Trophoblast cell (in vitro differentiated cells and primary cell): ENCODE measurements around the gene ZNF185.

ENCODE experiments used
- DNase-seq, 2 donors: peaks; one replicate each; pipeline ENCODE4 v3.0.0-alpha.2; 2016
- H2AFZ ChIP-seq: 2 replicates; pipeline ENCODE4 v1.6.1; 2013; ENCODE audit warnings: low read length, moderate library complexity, mild to moderate bottlenecking; ENCODE audit not compliant: insufficient read depth, poor library complexity
- H2AK5ac ChIP-seq: 2 replicates; pipeline ENCODE4 v1.6.1; 2013; ENCODE audit warnings: mild to moderate bottlenecking, low read length
- H2BK120ac ChIP-seq: 2 replicates; pipeline ENCODE4 v1.6.1; 2013; ENCODE audit warnings: low read length, mild to moderate bottlenecking, moderate library complexity; ENCODE audit not compliant: insufficient read depth, poor library complexity
- H2BK12ac ChIP-seq: 2 replicates; pipeline ENCODE4 v1.6.1; 2013; ENCODE audit warnings: mild to moderate bottlenecking, low read length, moderate library complexity
- H2BK5ac ChIP-seq: 2 replicates; pipeline ENCODE4 v1.6.1; 2013; ENCODE audit warnings: low read length, low read depth, moderate library complexity, mild to moderate bottlenecking; ENCODE audit not compliant: poor library complexity
- H3K14ac ChIP-seq: 2 replicates; pipeline ENCODE4 v1.6.1; 2013; ENCODE audit warnings: mild to moderate bottlenecking, low read length
- H3K18ac ChIP-seq: 2 replicates; pipeline ENCODE4 v1.6.1; 2013; ENCODE audit warnings: mild to moderate bottlenecking, low read length
- H3K23ac ChIP-seq: 2 replicates; pipeline ENCODE4 v1.6.1; 2013; ENCODE audit warnings: low read length
- H3K27ac ChIP-seq: 2 replicates; pipeline ENCODE4 v1.5.1; 2013; ENCODE audit warnings: low read depth, mild to moderate bottlenecking, inconsistent platforms, low read length, moderate library complexity
- H3K27me3 ChIP-seq: 2 replicates; pipeline ENCODE4 v1.6.1; 2013; ENCODE audit warnings: inconsistent platforms, mild to moderate bottlenecking, low read length, moderate library complexity; ENCODE audit not compliant: insufficient read depth
- H3K36me3 ChIP-seq, 2 experiments: 1 replicate in 1 of 2; 2 replicates in 1 of 2; pipeline ENCODE4 v1.6.1; 2013; ENCODE audit warnings: low read length in 2 of 2, mild to moderate bottlenecking in 2 of 2, moderate library complexity in 1 of 2; ENCODE audit not compliant: insufficient read depth in 2 of 2, control insufficient read depth in 1 of 2
- H3K4ac ChIP-seq: 2 replicates; pipeline ENCODE4 v1.6.1; 2013; ENCODE audit warnings: low read depth, mild to moderate bottlenecking, low read length, moderate library complexity
- H3K4me1 ChIP-seq, 2 experiments: 1 replicate in 1 of 2; 2 replicates in 1 of 2; pipeline ENCODE4 v1.6.1; 2013; ENCODE audit warnings: low read length in 2 of 2, mild to moderate bottlenecking in 2 of 2, moderate library complexity in 1 of 2; ENCODE audit not compliant: insufficient read depth in 2 of 2, control insufficient read depth in 1 of 2
- H3K4me2 ChIP-seq: 2 replicates; pipeline ENCODE4 v1.6.1; 2013; ENCODE audit warnings: inconsistent platforms, mild to moderate bottlenecking, low read length, moderate library complexity
- H3K4me3 ChIP-seq: 2 replicates; pipeline ENCODE4 v1.5.1; 2013; ENCODE audit warnings: mild to moderate bottlenecking, low read depth, low read length, inconsistent platforms
- H3K79me1 ChIP-seq: one replicate; pipeline ENCODE4 v1.6.1; 2013; ENCODE audit warnings: low read length
- H3K79me2 ChIP-seq: 2 replicates; pipeline ENCODE4 v1.6.1; 2013; ENCODE audit warnings: low read length, mild to moderate bottlenecking; ENCODE audit not compliant: control insufficient read depth, insufficient read depth, poor library complexity
- H3K9ac ChIP-seq: 2 replicates; pipeline ENCODE4 v1.6.1; 2013; ENCODE audit warnings: mild to moderate bottlenecking, low read length
- H3K9me3 ChIP-seq: 2 replicates; pipeline ENCODE4 v1.6.1; 2013; ENCODE audit warnings: low read depth, mild to moderate bottlenecking, control low read depth, inconsistent platforms, low read length; ENCODE audit not compliant: insufficient read depth
- H4K12ac ChIP-seq: 2 replicates; pipeline ENCODE4 v1.6.1; 2013; ENCODE audit warnings: low read depth, mild to moderate bottlenecking, low read length, moderate library complexity
- H4K8ac ChIP-seq: 2 replicates; pipeline ENCODE4 v1.6.1; 2013; ENCODE audit warnings: low read depth, mild to moderate bottlenecking, low read length, moderate library complexity
- H4K91ac ChIP-seq: one replicate; pipeline ENCODE4 v1.6.1; 2013; ENCODE audit warnings: low read depth, mild to moderate bottlenecking, low read length, moderate library complexity
- WGBS: extraction: QIAGEN DNeasy Blood & Tissue Kit; methylation state at CpG from one replicate; pipeline ENCODE4 v1.1.7; 2013; ENCODE audit warnings: missing lambda C conversion rate; ENCODE audit not compliant: insufficient read length, insufficient coverage; ENCODE audit errors: extremely low coverage; 5-methylcytosine and 5-hydroxymethylcytosine counted together

Gene ZNF185

GRCh38 chrX:152899874-152900719 lies 2.2 kb downstream of the ZNF185 start:
- no peak overlapping the region for H3K4me3 ChIP-seq
- no peak overlapping the region for H2AK5ac ChIP-seq
- H3K79me1 ChIP-seq = peaks cover 13% of the 10 kb centered on the region
- H2BK120ac ChIP-seq = no peak overlapping the region
- no peaks in the 10 kb centered on the region for H3K9me3 ChIP-seq
- no peak overlapping the region for H3K9ac ChIP-seq
- H2AFZ ChIP-seq = no peak overlapping the region
- H2BK12ac ChIP-seq = no peak overlapping the region
- H2BK5ac ChIP-seq = no peak overlapping the region
- no peak for DNase-seq
- no peaks in the 10 kb centered on the region for H3K27me3 ChIP-seq
- no CpG with 5 or more reads among the region's 12 CpGs for WGBS
- H3K23ac ChIP-seq = no peak overlapping the region
- H3K14ac ChIP-seq = no peak overlapping the region
- H4K91ac ChIP-seq = no peak overlapping the region
- peaks cover 1% of the 10 kb centered on the region for H3K79me2 ChIP-seq
- H3K4me1 ChIP-seq = peaks cover 20 to 22% of the 10 kb centered on the region in 2 experiments
- no peak overlapping the region for H3K4me2 ChIP-seq
- no peaks in the 10 kb centered on the region for H3K36me3 ChIP-seq
- H4K8ac ChIP-seq = no peak overlapping the region
- no peak overlapping the region for H3K27ac ChIP-seq
- H3K18ac ChIP-seq = no peak overlapping the region
- H4K12ac ChIP-seq = no peak overlapping the region
- H3K4ac ChIP-seq = no peak overlapping the region

GRCh38 chrX:152900937-152901445 lies 3.1 kb downstream of the ZNF185 start:
- DNase-seq = no peak
- H3K4me1 ChIP-seq = peaks cover 20 to 22% of the 10 kb centered on the region in 2 experiments
- peaks cover 1% of the 10 kb centered on the region for H3K79me2 ChIP-seq
- no peak overlapping the region for H4K91ac ChIP-seq
- H3K4me2 ChIP-seq = no peak overlapping the region
- H3K9ac ChIP-seq = no peak overlapping the region
- H3K14ac ChIP-seq = no peak overlapping the region
- no peak overlapping the region for H3K18ac ChIP-seq
- H2BK12ac ChIP-seq = no peak overlapping the region
- H2AK5ac ChIP-seq = no peak overlapping the region
- H3K27ac ChIP-seq = no peak overlapping the region
- no peaks in the 10 kb centered on the region for H3K9me3 ChIP-seq
- no peak overlapping the region for H2AFZ ChIP-seq
- WGBS = no CpG with 5 or more reads among the region's 8 CpGs
- no peaks in the 10 kb centered on the region for H3K27me3 ChIP-seq
- no peak overlapping the region for H2BK120ac ChIP-seq
- no peak overlapping the region for H3K23ac ChIP-seq
- H3K4ac ChIP-seq = no peak overlapping the region
- no peaks in the 10 kb centered on the region for H3K36me3 ChIP-seq
- no peak overlapping the region for H2BK5ac ChIP-seq
- H4K12ac ChIP-seq = no peak overlapping the region
- no peak overlapping the region for H4K8ac ChIP-seq
- peaks cover 13% of the 10 kb centered on the region for H3K79me1 ChIP-seq
- H3K4me3 ChIP-seq = no peak overlapping the region

- Histone ChIP-seq H2AK5ac (no peak overlapping the region), H3K79me1 (peaks cover 10% of the 10 kb centered on the region), H3K4me1 (peaks cover 14 to 20% of the 10 kb centered on the region in 2 experiments), H3K27ac (no peak overlapping the region), H3K4ac (no peak overlapping the region), H2BK12ac (no peak overlapping the region), H3K23ac (no peak overlapping the region), H3K9ac (no peak overlapping the region), H4K8ac (no peak overlapping the region), H3K36me3 (no peaks in the 10 kb centered on the region), H3K27me3 (no peaks in the 10 kb centered on the region), H3K4me3 (no peak overlapping the region), H4K12ac (no peak overlapping the region), H4K91ac (no peak overlapping the region), H3K4me2 (no peak overlapping the region), H3K9me3 (no peaks in the 10 kb centered on the region), H3K18ac (no peak overlapping the region), H2AFZ (no peak overlapping the region), H3K14ac (no peak overlapping the region), H3K79me2 (peaks cover 1% of the 10 kb centered on the region), H2BK120ac (no peak overlapping the region), H2BK5ac (no peak overlapping the region)
- DNase-seq = no peak
- no CpG with 5 or more reads among the region's 15 CpGs for WGBS
Measured at GRCh38 chrX:152901816-152902501, 4.1 kb downstream of the ZNF185 start.

- no peak overlapping the region for H2AK5ac ChIP-seq
- no peak overlapping the region for H3K18ac ChIP-seq
- H2BK120ac ChIP-seq = no peak overlapping the region
- no peak overlapping the region for H3K4me2 ChIP-seq
- peaks cover 6% of the 10 kb centered on the region for H3K79me1 ChIP-seq
- H3K27ac ChIP-seq = no peak overlapping the region
- H3K36me3 ChIP-seq = no peaks in the 10 kb centered on the region
- no peak overlapping the region for H3K14ac ChIP-seq
- no peaks in the 10 kb centered on the region for H3K9me3 ChIP-seq
- H4K8ac ChIP-seq = no peak overlapping the region
- no peak overlapping the region for H4K12ac ChIP-seq
- H3K4me1 ChIP-seq = peaks cover 13 to 21% of the 10 kb centered on the region in 2 experiments
- H3K27me3 ChIP-seq = no peaks in the 10 kb centered on the region
- WGBS = no CpG with 5 or more reads among the region's 4 CpGs
- H4K91ac ChIP-seq = no peak overlapping the region
- no peak overlapping the region for H3K4me3 ChIP-seq
- H2AFZ ChIP-seq = no peak overlapping the region
- no peak for DNase-seq
- no peak overlapping the region for H3K23ac ChIP-seq
- no peak overlapping the region for H2BK5ac ChIP-seq
- no peak overlapping the region for H3K4ac ChIP-seq
- H3K9ac ChIP-seq = no peak overlapping the region
- peaks cover 1% of the 10 kb centered on the region for H3K79me2 ChIP-seq
- no peak overlapping the region for H2BK12ac ChIP-seq
Measured at GRCh38 chrX:152902502-152902820, 4.6 kb downstream of the ZNF185 start.
